ENCODE results near the gene MYPOP. TPM values are rescaled to one million over a fixed set of nuclear protein-coding genes. Genes with fewer than 3 reads are reported as not detected.

The MYPOP gene
- total RNA-seq, 2 donors from 2014 or later, result 8.7 to 9.1 TPM

DNA sequence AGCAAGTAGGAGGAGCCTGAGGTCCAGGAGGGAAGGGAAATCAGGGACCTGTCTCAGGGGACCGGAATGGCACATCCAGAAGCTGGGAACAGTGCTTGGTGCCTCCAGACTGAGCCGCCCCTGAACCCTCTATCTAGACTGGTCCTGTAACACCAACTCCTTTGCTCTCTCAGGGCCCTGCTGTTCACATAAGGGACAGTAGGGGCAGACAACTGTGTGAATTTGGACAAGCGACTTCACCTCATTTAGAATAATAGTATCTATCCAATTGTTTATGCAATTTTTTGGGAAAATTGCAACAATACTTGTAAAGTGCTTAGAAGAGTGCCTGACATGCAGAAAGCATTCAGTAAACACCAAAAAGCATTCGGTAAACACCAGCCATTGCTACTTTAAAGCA lies 53.5 kb downstream of the MYPOP start:
- Histone ChIP-seq H3K27me3 (replicated peaks; ENCODE audit: insufficient read depth) (no peaks in the 10 kb centered on the region), H3K36me3 (peaks cover 13 to 28% of the 10 kb centered on the region in 2 donors), H3K9me3 (no peaks in the 10 kb centered on the region), H3K4me3 (no peak overlapping the region), H3K4me1 (replicated peaks) (no peaks in the 10 kb centered on the region), H3K27ac (no peak overlapping the region)
- 94% methylated on average over 4 of the region's 4 CpGs for WGBS
- TF ChIP-seq, protein P1, sequence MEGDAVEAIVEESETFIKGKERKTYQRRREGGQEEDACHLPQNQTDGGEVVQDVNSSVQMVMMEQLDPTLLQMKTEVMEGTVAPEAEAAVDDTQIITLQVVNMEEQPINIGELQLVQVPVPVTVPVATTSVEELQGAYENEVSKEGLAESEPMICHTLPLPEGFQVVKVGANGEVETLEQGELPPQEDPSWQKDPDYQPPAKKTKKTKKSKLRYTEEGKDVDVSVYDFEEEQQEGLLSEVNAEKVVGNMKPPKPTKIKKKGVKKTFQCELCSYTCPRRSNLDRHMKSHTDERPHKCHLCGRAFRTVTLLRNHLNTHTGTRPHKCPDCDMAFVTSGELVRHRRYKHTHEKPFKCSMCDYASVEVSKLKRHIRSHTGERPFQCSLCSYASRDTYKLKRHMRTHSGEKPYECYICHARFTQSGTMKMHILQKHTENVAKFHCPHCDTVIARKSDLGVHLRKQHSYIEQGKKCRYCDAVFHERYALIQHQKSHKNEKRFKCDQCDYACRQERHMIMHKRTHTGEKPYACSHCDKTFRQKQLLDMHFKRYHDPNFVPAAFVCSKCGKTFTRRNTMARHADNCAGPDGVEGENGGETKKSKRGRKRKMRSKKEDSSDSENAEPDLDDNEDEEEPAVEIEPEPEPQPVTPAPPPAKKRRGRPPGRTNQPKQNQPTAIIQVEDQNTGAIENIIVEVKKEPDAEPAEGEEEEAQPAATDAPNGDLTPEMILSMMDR (IDR thresholded peaks at IDR 0.05), result no peak
- TF ChIP-seq POLR2A (IDR thresholded peaks at IDR 0.05) (no peak), POLR2AphosphoS5 (IDR thresholded peaks at IDR 0.05) (no peak)
- intact Hi-C loops (cut with DNase I), result no loop called here
- DNase-seq (ENCODE audit: low spot score), result no peak

DNA sequence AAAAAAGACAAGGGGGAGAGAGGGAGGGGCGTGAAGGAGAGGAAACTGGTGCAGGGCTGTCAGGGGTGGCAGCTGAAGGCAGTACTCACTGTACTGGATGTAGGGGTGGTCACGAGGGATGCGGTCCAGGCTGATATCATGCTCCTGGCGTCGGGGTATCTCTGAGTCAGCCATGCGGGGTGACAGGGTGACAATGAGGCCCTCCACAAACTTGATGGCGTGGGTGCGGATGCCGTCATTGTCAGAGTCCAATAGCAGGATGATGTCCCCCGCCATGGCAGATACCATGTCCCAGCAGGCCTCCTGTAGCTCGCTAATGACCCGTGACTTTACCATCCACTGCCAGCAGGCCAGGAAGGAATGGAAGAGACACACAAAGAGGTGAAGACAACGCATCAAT lies 54.8 kb downstream of the MYPOP start:
- Histone ChIP-seq H3K36me3 (peaks cover 11 to 34% of the 10 kb centered on the region in 2 donors), H3K9me3 (no peaks in the 10 kb centered on the region), H3K27ac (no peak overlapping the region), H3K27me3 (replicated peaks; ENCODE audit: insufficient read depth) (no peaks in the 10 kb centered on the region), H3K4me3 (no peak overlapping the region), H3K4me1 (replicated peaks) (no peaks in the 10 kb centered on the region)
- WGBS, result 88% methylated on average over 13 of the region's 13 CpGs
- no peak for DNase-seq (ENCODE audit: low spot score)
- TF ChIP-seq, protein P1 (IDR thresholded peaks at IDR 0.05), result no peak
- no peak for TF ChIP-seq POLR2AphosphoS5 (IDR thresholded peaks at IDR 0.05)
- TF ChIP-seq POLR2A (IDR thresholded peaks at IDR 0.05), result no peak
- intact Hi-C loops (cut with DNase I), result no loop called here

DNA sequence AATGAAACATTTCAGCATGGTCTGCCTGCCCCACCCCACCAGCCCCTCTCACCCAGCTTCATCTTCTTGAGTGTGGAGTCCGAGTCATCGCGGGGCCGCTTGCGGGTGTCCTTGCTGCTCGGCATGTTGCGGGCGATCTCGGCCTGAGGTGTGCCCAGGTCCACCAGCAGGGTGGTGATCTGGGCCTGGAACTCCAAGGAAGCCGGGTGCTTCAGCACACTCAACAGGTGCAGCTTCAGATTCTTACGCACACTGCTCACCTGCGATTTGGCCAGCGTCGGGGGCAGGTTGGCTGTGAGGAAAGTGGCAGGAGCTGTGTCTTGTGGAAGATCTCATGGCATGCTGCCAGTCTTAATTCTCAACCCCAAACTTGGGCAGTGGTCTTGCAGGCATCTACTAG lies 60.2 kb downstream of the MYPOP start:
- no peaks in the 10 kb centered on the region for H3K4me1 ChIP-seq (replicated peaks)
- H3K4me3 ChIP-seq, result no peak overlapping the region
- no peaks in the 10 kb centered on the region for H3K9me3 ChIP-seq
- H3K36me3 ChIP-seq, result peaks cover 10 to 17% of the 10 kb centered on the region in 2 donors
- TF ChIP-seq POLR2A (IDR thresholded peaks at IDR 0.05), result no peak
- TF ChIP-seq, protein P1 (IDR thresholded peaks at IDR 0.05), result no peak
- no peak for TF ChIP-seq POLR2AphosphoS5 (IDR thresholded peaks at IDR 0.05)
- no peak overlapping the region for H3K27ac ChIP-seq
- no peaks in the 10 kb centered on the region for H3K27me3 ChIP-seq (replicated peaks; ENCODE audit: insufficient read depth)
- WGBS, result 91% methylated on average over 11 of the region's 14 CpGs
- DNase-seq (ENCODE audit: low spot score), result no peak
- intact Hi-C loops (cut with DNase I), result no loop called here

Other genes with a start within 250 kb of the MYPOP start
- gene GIPR, start 234.4 kb downstream of the MYPOP start, total RNA-seq, result 1 to 10 TPM; 2.6 to 4.9 TPM
- gene SNRPD2, start 210.7 kb downstream of the MYPOP start, total RNA-seq, result 100 to 1,000 TPM; 132 to 240 TPM
- 10 to 100 TPM in 1 of 2 donors, 1 to 10 TPM in 1; 5.2 to 18.4 TPM for gene QPCTL, start 209.9 kb downstream of the MYPOP start, total RNA-seq
- gene FBXO46, start 171.7 kb downstream of the MYPOP start, total RNA-seq, result 10 to 100 TPM; 21.8 to 26.7 TPM
- gene MEIOSIN, start 169.2 kb downstream of the MYPOP start, total RNA-seq, result 1 to 10 TPM in 1 of 2 donors, not detected in 1; 1.8 TPM
- 10 to 100 TPM; 33.7 to 37.5 TPM for gene SIX5, start 133.4 kb downstream of the MYPOP start, total RNA-seq
- gene DMPK, start 120.1 kb downstream of the MYPOP start, total RNA-seq, result 10 to 100 TPM; 52.8 to 88.2 TPM
- 10 to 100 TPM; 35.5 to 96.7 TPM for gene DMWD, start 109.8 kb downstream of the MYPOP start, total RNA-seq
- gene RSPH6A, start 87.3 kb downstream of the MYPOP start, total RNA-seq, result 1 to 10 TPM in 1 of 2 donors, under 1 TPM in 1; 0.50 to 5.2 TPM
- 100 to 1,000 TPM in 1 of 2 donors, 10 to 100 TPM in 1; 76.4 to 104 TPM for gene SYMPK, start 39.5 kb downstream of the MYPOP start, total RNA-seq
- 1 to 10 TPM in 1 of 2 donors, under 1 TPM in 1; 0.09 to 1.1 TPM for gene FOXA3, start 38.3 kb downstream of the MYPOP start, total RNA-seq
- gene IRF2BP1, start 16.5 kb downstream of the MYPOP start, total RNA-seq, result 10 to 100 TPM; 55.5 to 63.0 TPM
- 1 to 10 TPM in 1 of 2 donors, not detected in 1; 4.1 TPM for gene NANOS2, start 12.2 kb upstream of the MYPOP start, total RNA-seq
- gene NOVA2, start 71.3 kb upstream of the MYPOP start, total RNA-seq, result 1 to 10 TPM in 1 of 2 donors, under 1 TPM in 1; 0.87 to 3.1 TPM
- 10 to 100 TPM; 22.9 to 23.7 TPM for gene CCDC61, start 92.9 kb upstream of the MYPOP start, total RNA-seq
- not detected for gene PGLYRP1, start 120.4 kb upstream of the MYPOP start, total RNA-seq
- not detected for gene IGFL4, start 138.4 kb upstream of the MYPOP start, total RNA-seq
- not detected for gene IGFL3, start 222.1 kb upstream of the MYPOP start, total RNA-seq
- gene IGFL2, start 245.6 kb upstream of the MYPOP start, total RNA-seq, result 1 to 10 TPM in 1 of 2 donors, not detected in 1; 2.7 TPM

Data from prostate gland (tissue), 2 donors.